HG03159 (cell line): ENCODE results near the gene SP1.
A peak's percentile ranks its signal among the peaks of the same experiment; 100 is the strongest.
"Not testable (repeated sequence)": the region's sequence is repeated elsewhere in the genome, so short reads cannot be mapped to it uniquely, and the experiment has no call there.

Source experiments
- ATAC-seq: cut with Tn5 transposase; IDR thresholded peaks from one replicate; pipeline ENCODE4 v1.9.1; 2021; ENCODE audit warnings: mild to moderate bottlenecking, moderate library complexity; ENCODE audit not compliant: unreplicated experiment

SP1 gene

GRCh38 chr12:53444593-53445325 is 64.8 kb downstream of the SP1 start:
- ATAC-seq, result not testable (repeated sequence)

- ATAC-seq, result no peak
These were observed 71.0 kb downstream of the SP1 start for GRCh38 chr12:53450936-53451335.

GRCh38 chr12:53451661-53452158 is 71.7 kb downstream of the SP1 start, which contains the start of gene PCBP2:
Gene PCBP2 (plus strand): TSS chr12:53452102. CDS start chr12:53454801, 2,699 bp downstream.
- ATAC-seq, result peak; percentile 94

- ATAC-seq, result no peak
These were observed 72.4 kb downstream of the SP1 start for GRCh38 chr12:53452159-53453077.

GRCh38 chr12:53453953-53454640 is 74.1 kb downstream of the SP1 start:
- ATAC-seq, result no peak

GRCh38 chr12:53454707-53455106 is 74.7 kb downstream of the SP1 start:
- ATAC-seq, result no peak

GRCh38 chr12:53456654-53457366 is 76.8 kb downstream of the SP1 start:
- no peak for ATAC-seq

GRCh38 chr12:53459097-53459496 is 79.1 kb downstream of the SP1 start:
- no peak for ATAC-seq

- no peak for ATAC-seq
These were observed 81.1 kb downstream of the SP1 start for GRCh38 chr12:53461059-53461458.

- ATAC-seq, result no peak
These were observed 81.6 kb downstream of the SP1 start for GRCh38 chr12:53461591-53461990.

- no peak for ATAC-seq
These were observed 83.0 kb downstream of the SP1 start for GRCh38 chr12:53462935-53463334.

- no peak for ATAC-seq
These were observed 84.0 kb downstream of the SP1 start for GRCh38 chr12:53463802-53464560.

- no peak for ATAC-seq
These were observed 84.9 kb downstream of the SP1 start for GRCh38 chr12:53464685-53465418.

GRCh38 chr12:53465679-53466078 is 85.7 kb downstream of the SP1 start:
- ATAC-seq, result no peak
